HepG2 (cell line): ENCODE measurements around the gene CGREF1. TPM values are rescaled to one million over a fixed set of nuclear protein-coding genes. Genes with fewer than 3 reads are reported as not detected.

Experiments used
- AGO1 ChIP-seq: fragments of 200-400 bp; formaldehyde crosslinking; IDR thresholded peaks from 2 replicates; pipeline ENCODE4 v1.6.1; 2017; ENCODE audit warnings: mild to moderate bottlenecking, low read depth, low read length, moderate library complexity; ENCODE audit not compliant: poor library complexity, severe bottlenecking
- HOXA9 ChIP-seq: sonication (generic); formaldehyde crosslinking; IDR thresholded peaks from 2 replicates; pipeline ENCODE4 v1.8.1; 2022; ENCODE audit warnings: missing genetic modification reagents, mild to moderate bottlenecking, moderate library complexity, borderline replicate concordance
- KAT7 ChIP-seq: IDR thresholded peaks from 2 replicates; pipeline ENCODE4 v1.6.1; 2018; ENCODE audit warnings: borderline replicate concordance, missing compliant biosample characterization
- MAFG ChIP-seq: sonication (generic); formaldehyde crosslinking; IDR thresholded peaks from 2 replicates; pipeline ENCODE4 v1.5.1; 2020; ENCODE audit warnings: mild to moderate bottlenecking, missing genetic modification reagents
- MAFK ChIP-seq, 2 experiments: IDR thresholded peaks in 1 of 2; conservative IDR thresholded peaks in 1 of 2; 2 replicates each; pipeline ENCODE4 v1.6.1; 2011; ENCODE audit warnings: improper control_type of control experiment in 2 of 2, low read length in 2 of 2
- PHF21A ChIP-seq: sonication (generic); formaldehyde crosslinking; IDR thresholded peaks from 2 replicates; pipeline ENCODE4 v1.5.0; 2020; ENCODE audit warnings: mild to moderate bottlenecking, missing genetic modification reagents
- SATB2 ChIP-seq: sonication (generic); formaldehyde crosslinking; IDR thresholded peaks from 2 replicates; pipeline ENCODE4 v1.5.0; 2020; ENCODE audit warnings: missing genetic modification reagents
- SRF ChIP-seq: IDR thresholded peaks from 2 replicates; pipeline ENCODE4 v1.6.1; 2011; ENCODE audit warnings: mild to moderate bottlenecking, low read depth, low read length, moderate library complexity
- ZNF430 ChIP-seq: sonication (generic); formaldehyde crosslinking; IDR thresholded peaks from 2 replicates; pipeline ENCODE4 v1.9.0; 2021; ENCODE audit warnings: mild to moderate bottlenecking, missing genetic modification reagents
- ZNF557 ChIP-seq: sonication (generic); formaldehyde crosslinking; IDR thresholded peaks from 2 replicates; pipeline ENCODE4 v1.4.0; 2020; ENCODE audit warnings: missing genetic modification reagents
- ZNF562 ChIP-seq: sonication (generic); formaldehyde crosslinking; IDR thresholded peaks from 2 replicates; pipeline ENCODE4 v1.8.0; 2022; ENCODE audit warnings: missing genetic modification reagents, borderline replicate concordance
- ZNF772 ChIP-seq: sonication (generic); formaldehyde crosslinking; IDR thresholded peaks from 2 replicates; pipeline ENCODE4 v1.5.0; 2020; ENCODE audit warnings: mild to moderate bottlenecking, missing genetic modification reagents
- polyA plus RNA-seq, 8 experiments: library from polyadenylated mRNA; depleted of rRNA in 3 of 8; stranded (reverse) in 7 of 8; unstranded in 1 of 8; fragments of >200 nt; fragmentation: Illumina TruSeq in 4 of 8; extraction: Trizol in 4 of 8; gene quantifications; 2 replicates each; pipeline versions ENCODE4 v1.2.1 to v1.2.3, GENCODE V29; 2011 to 2016; ENCODE audit warnings: low read depth in 4 of 8, missing spikeins in 1 of 8, mixed read lengths in 1 of 8; ENCODE audit not compliant: insufficient read depth in 1 of 8
- total RNA-seq, 5 experiments: library from RNA; depleted of rRNA; stranded (reverse); fragments of >200 nt; fragmentation: Illumina TruSeq; extraction: Trizol; gene quantifications; 2 replicates each; pipeline ENCODE4 v1.2.3, GENCODE V29; 2016; ENCODE audit warnings: low read depth in 1 of 5
- TF ChIP-seq, protein P1 (sequence below): sonication (generic); formaldehyde crosslinking; conservative IDR thresholded peaks from 2 replicates; pipeline ENCODE4 v1.4.0; 2020; ENCODE audit warnings: missing genetic modification reagents
- TF ChIP-seq, protein P2 (sequence below): sonication (generic); formaldehyde crosslinking; IDR thresholded peaks from 2 replicates; pipeline ENCODE4 v1.4.0; 2020; ENCODE audit warnings: low read depth, missing genetic modification reagents
- TF ChIP-seq, protein P3 (sequence below): sonication (generic); formaldehyde crosslinking; IDR thresholded peaks from 2 replicates; pipeline ENCODE4 v1.8.1; 2023; ENCODE audit warnings: mild to moderate bottlenecking, missing genetic modification reagents
- TF ChIP-seq, protein P4 (sequence below): sonication (generic); formaldehyde crosslinking; IDR thresholded peaks from 2 replicates; pipeline ENCODE4 v1.5.0; 2020; ENCODE audit warnings: mild to moderate bottlenecking, missing genetic modification reagents, moderate library complexity

The CGREF1 gene
- total and polyA plus RNA-seq, 2 of the 13 experiments (the other 11 are each of a cell fraction or from before 2014, with no cell fraction given) = 13.9 to 23.4 TPM

DNA sequence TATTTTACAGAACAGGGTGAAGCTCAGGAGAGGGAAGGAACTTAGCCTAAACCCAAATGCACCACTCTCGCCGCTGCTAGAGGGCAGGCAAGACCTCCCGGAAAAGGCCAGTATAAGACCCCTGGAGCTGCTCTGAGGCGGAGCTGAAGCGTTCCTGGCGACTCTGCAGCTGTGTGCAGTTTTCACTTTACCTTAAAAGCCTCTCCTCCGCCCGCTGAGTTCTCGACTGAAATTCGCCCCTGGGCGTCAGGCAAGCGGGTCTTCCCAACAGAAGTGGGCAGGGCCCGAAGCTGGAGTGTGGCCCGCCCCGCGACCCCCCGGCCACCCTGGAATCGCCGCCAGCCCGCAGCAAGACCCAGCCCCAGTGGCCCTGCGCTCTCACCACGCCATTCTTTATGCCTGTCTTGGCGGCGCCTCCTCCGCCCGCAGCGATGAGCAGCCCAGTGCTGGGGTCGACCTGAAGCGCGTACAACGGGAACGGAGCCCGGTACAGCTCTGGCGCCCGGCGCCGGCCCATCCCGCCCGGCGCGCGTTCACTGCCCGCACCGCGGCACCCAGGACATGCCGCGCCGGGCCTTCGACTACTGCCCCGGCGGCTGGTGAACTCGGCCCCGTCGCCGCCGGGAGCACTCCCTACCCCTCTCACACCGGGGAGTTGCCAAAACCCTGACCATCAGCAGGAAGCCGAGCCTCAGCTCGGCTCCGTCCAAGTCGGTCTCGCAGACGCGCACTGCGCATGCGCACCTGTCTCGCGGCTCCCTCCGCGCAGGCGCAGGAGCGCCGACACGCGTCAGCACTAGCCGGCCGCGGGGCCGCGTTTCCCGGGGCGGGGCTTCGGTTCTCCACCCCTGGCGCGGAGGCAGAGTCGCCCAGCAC is 15.2 kb upstream of the CGREF1 start, which contains the start of gene PREB (continued):
- TF ChIP-seq, protein P1, sequence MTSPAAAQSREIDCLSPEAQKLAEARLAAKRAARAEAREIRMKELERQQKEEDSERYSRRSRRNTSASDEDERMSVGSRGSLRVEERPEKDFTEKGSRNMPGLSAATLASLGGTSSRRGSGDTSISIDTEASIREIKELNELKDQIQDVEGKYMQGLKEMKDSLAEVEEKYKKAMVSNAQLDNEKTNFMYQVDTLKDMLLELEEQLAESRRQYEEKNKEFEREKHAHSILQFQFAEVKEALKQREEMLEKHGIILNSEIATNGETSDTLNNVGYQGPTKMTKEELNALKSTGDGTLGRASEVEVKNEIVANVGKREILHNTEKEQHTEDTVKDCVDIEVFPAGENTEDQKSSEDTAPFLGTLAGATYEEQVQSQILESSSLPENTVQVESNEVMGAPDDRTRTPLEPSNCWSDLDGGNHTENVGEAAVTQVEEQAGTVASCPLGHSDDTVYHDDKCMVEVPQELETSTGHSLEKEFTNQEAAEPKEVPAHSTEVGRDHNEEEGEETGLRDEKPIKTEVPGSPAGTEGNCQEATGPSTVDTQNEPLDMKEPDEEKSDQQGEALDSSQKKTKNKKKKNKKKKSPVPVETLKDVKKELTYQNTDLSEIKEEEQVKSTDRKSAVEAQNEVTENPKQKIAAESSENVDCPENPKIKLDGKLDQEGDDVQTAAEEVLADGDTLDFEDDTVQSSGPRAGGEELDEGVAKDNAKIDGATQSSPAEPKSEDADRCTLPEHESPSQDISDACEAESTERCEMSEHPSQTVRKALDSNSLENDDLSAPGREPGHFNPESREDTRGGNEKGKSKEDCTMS (CRISPR knock-in tag) = no peak
- TF ChIP-seq, protein P2, sequence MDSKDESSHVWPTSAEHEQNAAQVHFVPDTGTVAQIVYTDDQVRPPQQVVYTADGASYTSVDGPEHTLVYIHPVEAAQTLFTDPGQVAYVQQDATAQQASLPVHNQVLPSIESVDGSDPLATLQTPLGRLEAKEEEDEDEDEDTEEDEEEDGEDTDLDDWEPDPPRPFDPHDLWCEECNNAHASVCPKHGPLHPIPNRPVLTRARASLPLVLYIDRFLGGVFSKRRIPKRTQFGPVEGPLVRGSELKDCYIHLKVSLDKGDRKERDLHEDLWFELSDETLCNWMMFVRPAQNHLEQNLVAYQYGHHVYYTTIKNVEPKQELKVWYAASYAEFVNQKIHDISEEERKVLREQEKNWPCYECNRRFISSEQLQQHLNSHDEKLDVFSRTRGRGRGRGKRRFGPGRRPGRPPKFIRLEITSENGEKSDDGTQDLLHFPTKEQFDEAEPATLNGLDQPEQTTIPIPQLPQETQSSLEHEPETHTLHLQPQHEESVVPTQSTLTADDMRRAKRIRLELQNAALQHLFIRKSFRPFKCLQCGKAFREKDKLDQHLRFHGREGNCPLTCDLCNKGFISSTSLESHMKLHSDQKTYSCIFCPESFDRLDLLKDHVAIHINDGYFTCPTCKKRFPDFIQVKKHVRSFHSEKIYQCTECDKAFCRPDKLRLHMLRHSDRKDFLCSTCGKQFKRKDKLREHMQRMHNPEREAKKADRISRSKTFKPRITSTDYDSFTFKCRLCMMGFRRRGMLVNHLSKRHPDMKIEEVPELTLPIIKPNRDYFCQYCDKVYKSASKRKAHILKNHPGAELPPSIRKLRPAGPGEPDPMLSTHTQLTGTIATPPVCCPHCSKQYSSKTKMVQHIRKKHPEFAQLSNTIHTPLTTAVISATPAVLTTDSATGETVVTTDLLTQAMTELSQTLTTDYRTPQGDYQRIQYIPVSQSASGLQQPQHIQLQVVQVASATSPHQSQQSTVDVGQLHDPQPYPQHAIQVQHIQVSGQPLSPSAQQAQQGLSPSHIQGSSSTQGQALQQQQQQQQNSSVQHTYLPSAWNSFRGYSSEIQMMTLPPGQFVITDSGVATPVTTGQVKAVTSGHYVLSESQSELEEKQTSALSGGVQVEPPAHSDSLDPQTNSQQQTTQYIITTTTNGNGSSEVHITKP (CRISPR knock-in tag) = 0 out of 2 replicates have a peak, but pooled peaks have one; percentile 50
- TF ChIP-seq SRF = no peak
- TF ChIP-seq PHF21A (CRISPR knock-in tag) = no peak
- peak; percentile 38 for TF ChIP-seq AGO1
- TF ChIP-seq ZNF772 (CRISPR knock-in tag) = no peak; the same call in 1 of the 2 replicates
- TF ChIP-seq MAFK (conservative IDR thresholded peaks at IDR 0.05 in 1 of 2, IDR thresholded peaks at IDR 0.05 in 1 of 2; ENCODE audit: low read length in 2 of 2) = peak in 1 of 2 experiments; percentile 25; a peak in 2 of 4 replicates
- no peak for TF ChIP-seq ZNF562 (CRISPR knock-in tag)
- TF ChIP-seq ZNF557 (CRISPR knock-in tag) = no peak
- no peak for TF ChIP-seq MAFG
- TF ChIP-seq, protein P3, sequence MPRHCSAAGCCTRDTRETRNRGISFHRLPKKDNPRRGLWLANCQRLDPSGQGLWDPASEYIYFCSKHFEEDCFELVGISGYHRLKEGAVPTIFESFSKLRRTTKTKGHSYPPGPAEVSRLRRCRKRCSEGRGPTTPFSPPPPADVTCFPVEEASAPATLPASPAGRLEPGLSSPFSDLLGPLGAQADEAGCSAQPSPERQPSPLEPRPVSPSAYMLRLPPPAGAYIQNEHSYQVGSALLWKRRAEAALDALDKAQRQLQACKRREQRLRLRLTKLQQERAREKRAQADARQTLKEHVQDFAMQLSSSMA (CRISPR knock-in tag) = no peak
- TF ChIP-seq ZNF430 (CRISPR knock-in tag) = peak; percentile 77; the same call in 1 of the 2 replicates
- TF ChIP-seq HOXA9 (CRISPR knock-in tag) = no peak
- TF ChIP-seq, protein P4, sequence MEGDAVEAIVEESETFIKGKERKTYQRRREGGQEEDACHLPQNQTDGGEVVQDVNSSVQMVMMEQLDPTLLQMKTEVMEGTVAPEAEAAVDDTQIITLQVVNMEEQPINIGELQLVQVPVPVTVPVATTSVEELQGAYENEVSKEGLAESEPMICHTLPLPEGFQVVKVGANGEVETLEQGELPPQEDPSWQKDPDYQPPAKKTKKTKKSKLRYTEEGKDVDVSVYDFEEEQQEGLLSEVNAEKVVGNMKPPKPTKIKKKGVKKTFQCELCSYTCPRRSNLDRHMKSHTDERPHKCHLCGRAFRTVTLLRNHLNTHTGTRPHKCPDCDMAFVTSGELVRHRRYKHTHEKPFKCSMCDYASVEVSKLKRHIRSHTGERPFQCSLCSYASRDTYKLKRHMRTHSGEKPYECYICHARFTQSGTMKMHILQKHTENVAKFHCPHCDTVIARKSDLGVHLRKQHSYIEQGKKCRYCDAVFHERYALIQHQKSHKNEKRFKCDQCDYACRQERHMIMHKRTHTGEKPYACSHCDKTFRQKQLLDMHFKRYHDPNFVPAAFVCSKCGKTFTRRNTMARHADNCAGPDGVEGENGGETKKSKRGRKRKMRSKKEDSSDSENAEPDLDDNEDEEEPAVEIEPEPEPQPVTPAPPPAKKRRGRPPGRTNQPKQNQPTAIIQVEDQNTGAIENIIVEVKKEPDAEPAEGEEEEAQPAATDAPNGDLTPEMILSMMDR (CRISPR knock-in tag) = peak; percentile 34
- no peak for TF ChIP-seq SATB2 (CRISPR knock-in tag)
- TF ChIP-seq KAT7 (CRISPR knock-in tag) = peak; percentile 74; the same call in 1 of the 2 replicates
